HepG2 (cell line): ENCODE measurements around the gene FAM170B. TPM values are rescaled to one million over a fixed set of nuclear protein-coding genes. Genes with fewer than 3 reads are reported as not detected.

Experiments used
- NAIF1 ChIP-seq: sonication (generic); formaldehyde crosslinking; IDR thresholded peaks from 2 replicates; pipeline ENCODE4 v1.5.0; 2020; ENCODE audit warnings: mild to moderate bottlenecking, missing genetic modification reagents, borderline replicate concordance
- SNAPC4 ChIP-seq: sonication (generic); formaldehyde crosslinking; IDR thresholded peaks from 2 replicates; pipeline ENCODE4 v1.4.0; 2020; ENCODE audit warnings: mild to moderate bottlenecking, missing genetic modification reagents
- YY1 ChIP-seq: IDR thresholded peaks from 2 replicates; pipeline ENCODE4 v1.6.1; 2011; ENCODE audit warnings: low read length, low read depth, moderate library complexity, mild to moderate bottlenecking; ENCODE audit not compliant: insufficient read depth, insufficient replicate concordance
- polyA plus RNA-seq, 8 experiments: library from polyadenylated mRNA; depleted of rRNA in 3 of 8; stranded (reverse) in 7 of 8; unstranded in 1 of 8; fragments of >200 nt; fragmentation: Illumina TruSeq in 4 of 8; extraction: Trizol in 4 of 8; gene quantifications; 2 replicates each; pipeline versions ENCODE4 v1.2.1 to v1.2.3, GENCODE V29; 2011 to 2016; ENCODE audit warnings: low read depth in 4 of 8, missing spikeins in 1 of 8, mixed read lengths in 1 of 8; ENCODE audit not compliant: insufficient read depth in 1 of 8
- total RNA-seq, 5 experiments: library from RNA; depleted of rRNA; stranded (reverse); fragments of >200 nt; fragmentation: Illumina TruSeq; extraction: Trizol; gene quantifications; 2 replicates each; pipeline ENCODE4 v1.2.3, GENCODE V29; 2016; ENCODE audit warnings: low read depth in 1 of 5
- TF ChIP-seq, protein P1 (sequence below): sonication (generic); formaldehyde crosslinking; IDR thresholded peaks from 2 replicates; pipeline ENCODE4 v1.4.0; 2020; ENCODE audit warnings: missing genetic modification reagents, borderline replicate concordance
- TF ChIP-seq, protein P2 (sequence below): sonication (generic); formaldehyde crosslinking; IDR thresholded peaks from 2 replicates; pipeline ENCODE4 v1.4.0; 2020; ENCODE audit warnings: mild to moderate bottlenecking, missing genetic modification reagents, borderline replicate concordance
- TF ChIP-seq, protein P3 (sequence below): sonication (generic); formaldehyde crosslinking; IDR thresholded peaks from 2 replicates; pipeline ENCODE4 v1.8.1; 2023; ENCODE audit warnings: mild to moderate bottlenecking, missing genetic modification reagents

The FAM170B gene
- total and polyA plus RNA-seq, 2 of the 13 experiments (the other 11 are each of a cell fraction or from before 2014, with no cell fraction given), result not detected

- no peak for TF ChIP-seq YY1
- no peak for TF ChIP-seq NAIF1 (CRISPR knock-in tag)
- TF ChIP-seq, protein P1, sequence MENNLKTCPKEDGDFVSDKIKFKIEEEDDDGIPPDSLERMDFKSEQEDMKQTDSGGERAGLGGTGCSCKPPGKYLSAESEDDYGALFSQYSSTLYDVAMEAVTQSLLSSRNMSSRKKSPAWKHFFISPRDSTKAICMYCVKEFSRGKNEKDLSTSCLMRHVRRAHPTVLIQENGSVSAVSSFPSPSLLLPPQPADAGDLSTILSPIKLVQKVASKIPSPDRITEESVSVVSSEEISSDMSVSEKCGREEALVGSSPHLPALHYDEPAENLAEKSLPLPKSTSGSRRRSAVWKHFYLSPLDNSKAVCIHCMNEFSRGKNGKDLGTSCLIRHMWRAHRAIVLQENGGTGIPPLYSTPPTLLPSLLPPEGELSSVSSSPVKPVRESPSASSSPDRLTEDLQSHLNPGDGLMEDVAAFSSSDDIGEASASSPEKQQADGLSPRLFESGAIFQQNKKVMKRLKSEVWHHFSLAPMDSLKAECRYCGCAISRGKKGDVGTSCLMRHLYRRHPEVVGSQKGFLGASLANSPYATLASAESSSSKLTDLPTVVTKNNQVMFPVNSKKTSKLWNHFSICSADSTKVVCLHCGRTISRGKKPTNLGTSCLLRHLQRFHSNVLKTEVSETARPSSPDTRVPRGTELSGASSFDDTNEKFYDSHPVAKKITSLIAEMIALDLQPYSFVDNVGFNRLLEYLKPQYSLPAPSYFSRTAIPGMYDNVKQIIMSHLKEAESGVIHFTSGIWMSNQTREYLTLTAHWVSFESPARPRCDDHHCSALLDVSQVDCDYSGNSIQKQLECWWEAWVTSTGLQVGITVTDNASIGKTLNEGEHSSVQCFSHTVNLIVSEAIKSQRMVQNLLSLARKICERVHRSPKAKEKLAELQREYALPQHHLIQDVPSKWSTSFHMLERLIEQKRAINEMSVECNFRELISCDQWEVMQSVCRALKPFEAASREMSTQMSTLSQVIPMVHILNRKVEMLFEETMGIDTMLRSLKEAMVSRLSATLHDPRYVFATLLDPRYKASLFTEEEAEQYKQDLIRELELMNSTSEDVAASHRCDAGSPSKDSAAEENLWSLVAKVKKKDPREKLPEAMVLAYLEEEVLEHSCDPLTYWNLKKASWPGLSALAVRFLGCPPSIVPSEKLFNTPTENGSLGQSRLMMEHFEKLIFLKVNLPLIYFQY (CRISPR knock-in tag), result no peak
- TF ChIP-seq SNAPC4 (CRISPR knock-in tag), result no peak
- TF ChIP-seq, protein P2, sequence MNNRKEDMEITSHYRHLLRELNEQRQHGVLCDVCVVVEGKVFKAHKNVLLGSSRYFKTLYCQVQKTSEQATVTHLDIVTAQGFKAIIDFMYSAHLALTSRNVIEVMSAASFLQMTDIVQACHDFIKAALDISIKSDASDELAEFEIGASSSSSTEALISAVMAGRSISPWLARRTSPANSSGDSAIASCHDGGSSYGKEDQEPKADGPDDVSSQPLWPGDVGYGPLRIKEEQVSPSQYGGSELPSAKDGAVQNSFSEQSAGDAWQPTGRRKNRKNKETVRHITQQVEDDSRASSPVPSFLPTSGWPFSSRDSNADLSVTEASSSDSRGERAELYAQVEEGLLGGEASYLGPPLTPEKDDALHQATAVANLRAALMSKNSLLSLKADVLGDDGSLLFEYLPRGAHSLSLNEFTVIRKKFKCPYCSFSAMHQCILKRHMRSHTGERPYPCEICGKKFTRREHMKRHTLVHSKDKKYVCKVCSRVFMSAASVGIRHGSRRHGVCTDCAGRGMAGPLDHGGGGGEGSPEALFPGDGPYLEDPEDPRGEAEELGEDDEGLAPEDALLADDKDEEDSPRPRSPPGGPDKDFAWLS (CRISPR knock-in tag), result no peak
- TF ChIP-seq, protein P3, sequence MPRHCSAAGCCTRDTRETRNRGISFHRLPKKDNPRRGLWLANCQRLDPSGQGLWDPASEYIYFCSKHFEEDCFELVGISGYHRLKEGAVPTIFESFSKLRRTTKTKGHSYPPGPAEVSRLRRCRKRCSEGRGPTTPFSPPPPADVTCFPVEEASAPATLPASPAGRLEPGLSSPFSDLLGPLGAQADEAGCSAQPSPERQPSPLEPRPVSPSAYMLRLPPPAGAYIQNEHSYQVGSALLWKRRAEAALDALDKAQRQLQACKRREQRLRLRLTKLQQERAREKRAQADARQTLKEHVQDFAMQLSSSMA (CRISPR knock-in tag), result no peak
Observed at GRCh38 chr10:49163741-49164140, 29.9 kb upstream of the FAM170B start (continued).
